NCI-H774 (cell line): ENCODE results near the gene NCBP3.
"Not testable (repeated sequence)": the region's sequence is repeated elsewhere in the genome, so short reads cannot be mapped to it uniquely, and the experiment has no call there.

Source experiments
- DNase-seq: peaks from one replicate; lab custom pipeline; 2025; lab: John Stamatoyannopoulos, UW

NCBP3 gene

GRCh38 chr17:3809135-3809534, 36.9 kb downstream of the NCBP3 start:
- DNase-seq = no peak

- DNase-seq = no peak
Measured at GRCh38 chr17:3808701-3809100, 37.3 kb downstream of the NCBP3 start.

GRCh38 chr17:3805581-3805980, 40.5 kb downstream of the NCBP3 start:
- DNase-seq = no peak

- DNase-seq = no peak
Measured at GRCh38 chr17:3804503-3804931, 41.5 kb downstream of the NCBP3 start.

GRCh38 chr17:3803308-3803640, 42.8 kb downstream of the NCBP3 start:
- no peak for DNase-seq

- no peak for DNase-seq
Measured at GRCh38 chr17:3802461-3803307, 43.4 kb downstream of the NCBP3 start.

- no peak for DNase-seq
Measured at GRCh38 chr17:3801792-3802191, 44.3 kb downstream of the NCBP3 start.

- DNase-seq = no peak
Measured at GRCh38 chr17:3801347-3801746, 44.7 kb downstream of the NCBP3 start.

- no peak for DNase-seq
Measured at GRCh38 chr17:3800362-3801271, 45.4 kb downstream of the NCBP3 start, which contains the start of gene ITGAE. Gene ITGAE, minus strand, starts transcription at chr17:3801188. Its CDS starts 44 bp downstream, at chr17:3801144.

- DNase-seq = no peak
Measured at GRCh38 chr17:3799181-3799945, 46.7 kb downstream of the NCBP3 start.

GRCh38 chr17:3798273-3799180, 47.5 kb downstream of the NCBP3 start:
- no peak for DNase-seq

- DNase-seq = no peak
Measured at GRCh38 chr17:3796822-3797170, 49.2 kb downstream of the NCBP3 start.

- DNase-seq = no peak
Measured at GRCh38 chr17:3796110-3796821, 49.8 kb downstream of the NCBP3 start.

- no peak for DNase-seq
Measured at GRCh38 chr17:3795390-3796102, 50.5 kb downstream of the NCBP3 start.

GRCh38 chr17:3794557-3795389, 51.3 kb downstream of the NCBP3 start:
- DNase-seq = no peak

GRCh38 chr17:3794152-3794551, 51.9 kb downstream of the NCBP3 start:
- DNase-seq = not testable (repeated sequence)

- not testable (repeated sequence) for DNase-seq
Measured at GRCh38 chr17:3793258-3793657, 52.8 kb downstream of the NCBP3 start.

- DNase-seq = no peak
Measured at GRCh38 chr17:3792481-3792880, 53.6 kb downstream of the NCBP3 start.

GRCh38 chr17:3788200-3788599, 57.8 kb downstream of the NCBP3 start:
- DNase-seq = no peak
